Thyroid gland (tissue), 4 donors: Measurements from ENCODE around the gene CDH4. TPM values are rescaled to one million over a fixed set of nuclear protein-coding genes. Genes with fewer than 3 reads are reported as not detected.
"Not testable (repeated sequence)": the region's sequence is repeated elsewhere in the genome, so short reads cannot be mapped to it uniquely, and the experiment has no call there.

ENCODE experiments used
- DNase-seq, 2 donors: peaks; one replicate each; pipeline ENCODE4 v3.0.0-alpha.2; 2019
- H3K27ac ChIP-seq, 3 donors: fragments of 200-600 bp; sonication (generic); 1 replicate in 2 of 3; 2 replicates in 1 of 3; pipeline ENCODE4 v1.5.1; 2016 to 2019; ENCODE audit warnings: mild to moderate bottlenecking in 1 of 3, moderate library complexity in 1 of 3
- H3K27me3 ChIP-seq: fragments of 200-600 bp; sonication (generic); one replicate; pipeline ENCODE4 v1.5.1; 2019
- H3K36me3 ChIP-seq, 2 donors: fragments of 200-600 bp; sonication (generic); one replicate each; pipeline ENCODE4 v1.5.1; 2016 to 2019
- H3K4me1 ChIP-seq, 2 donors: fragments of 200-600 bp; sonication (generic); one replicate each; pipeline ENCODE4 v1.5.1; 2017 to 2019
- H3K4me3 ChIP-seq, 3 donors: fragments of 200-600 bp; sonication (generic); replicated peaks in 1 of 3; 1 replicate in 2 of 3; 2 replicates in 1 of 3; pipeline ENCODE4 v1.5.1; 2016; ENCODE audit warnings: mild to moderate bottlenecking in 1 of 3
- H3K9me3 ChIP-seq: fragments of 200-600 bp; sonication (generic); one replicate; pipeline ENCODE4 v1.5.1; 2017
- CTCF ChIP-seq, 6 experiments: fragments of 200-600 bp in 3 of 6; fragments of 450-650 bp in 3 of 6; sonication (generic) in 3 of 6; IDR thresholded peaks; one replicate each; pipeline ENCODE4 v1.5.1; 2016 to 2019; ENCODE audit warnings: antibody characterized with exemption in 6 of 6, mild to moderate bottlenecking in 2 of 6, inconsistent platforms in 1 of 6, moderate library complexity in 1 of 6
- POLR2A ChIP-seq, 2 donors: fragments of 450-650 bp; IDR thresholded peaks; one replicate each; pipeline ENCODE4 v1.6.1; 2017; ENCODE audit warnings: antibody characterized with exemption in 2 of 2, mild to moderate bottlenecking in 2 of 2, moderate library complexity in 1 of 2
- WGBS, 2 donors: methylation state at CpG; one replicate each; pipeline ENCODE4 v1.1.5; 2017; 5-methylcytosine and 5-hydroxymethylcytosine counted together
- intact Hi-C: fragments of 100-400 bp; cut with DNase I; formaldehyde crosslinking; loops from one replicate; pipeline ENCODE4 v1.15.1; 2023
- total RNA-seq, 4 donors: library from RNA; depleted of rRNA; stranded (reverse); fragments of >200 nt; gene quantifications; one replicate each; pipeline ENCODE4 v1.2.3, GENCODE V29; 2016

Gene CDH4
- total RNA-seq, 4 donors from 2014 or later = 0.22 to 0.29 (median 0.29) TPM; not detected in 1

- intact Hi-C loops = no loop called here
- Histone ChIP-seq H3K4me1 (no peaks in the 10 kb centered on the region), H3K9me3 (no peaks in the 10 kb centered on the region), H3K36me3 (no peaks in the 10 kb centered on the region), H3K4me3 (no peak overlapping the region), H3K27ac (no peak overlapping the region), H3K27me3 (no peaks in the 10 kb centered on the region)
- DNase-seq = no peak
- TF ChIP-seq POLR2A (IDR thresholded peaks at IDR 0.05) = no peak
- no peak for TF ChIP-seq CTCF (IDR thresholded peaks at IDR 0.05)
- 82 to 89% methylated on average over 7 of the region's 7 CpGs for WGBS, 2 donors
These were observed 147.4 kb downstream of the CDH4 start for GRCh38 chr20:61399433-61399832.

- intact Hi-C loops = no loop called here
- TF ChIP-seq CTCF (IDR thresholded peaks at IDR 0.05) (no peak), POLR2A (IDR thresholded peaks at IDR 0.05) (no peak)
- WGBS, 2 donors = 84 to 92% methylated on average over 8 of the region's 8 CpGs
These were observed 148.4 kb downstream of the CDH4 start for GRCh38 chr20:61400499-61400898.

GRCh38 chr20:61404303-61404702 lies 152.2 kb downstream of the CDH4 start:
- 79 to 82% methylated on average over 11 of the region's 11 CpGs for WGBS, 2 donors
- no peak for DNase-seq
- H3K4me3 ChIP-seq = no peak overlapping the region
- H3K36me3 ChIP-seq = no peaks in the 10 kb centered on the region
- no peaks in the 10 kb centered on the region for H3K9me3 ChIP-seq
- H3K27ac ChIP-seq = no peak overlapping the region
- H3K27me3 ChIP-seq = no peaks in the 10 kb centered on the region
- H3K4me1 ChIP-seq = no peaks in the 10 kb centered on the region
- TF ChIP-seq CTCF (IDR thresholded peaks at IDR 0.05) (no peak), POLR2A (IDR thresholded peaks at IDR 0.05) (no peak)
- intact Hi-C loops = no loop called here

More at GRCh38 chr20:61400499-61400898, 148.4 kb downstream of the CDH4 start:
- Histone ChIP-seq H3K27me3 (no peaks in the 10 kb centered on the region), H3K9me3 (no peaks in the 10 kb centered on the region), H3K4me3 (no peak overlapping the region), H3K36me3 (no peaks in the 10 kb centered on the region), H3K27ac (no peak overlapping the region), H3K4me1 (no peaks in the 10 kb centered on the region)
- DNase-seq = no peak

GRCh38 chr20:61405007-61405406 lies 152.9 kb downstream of the CDH4 start:
- Histone ChIP-seq H3K36me3 (no peaks in the 10 kb centered on the region), H3K27me3 (no peaks in the 10 kb centered on the region), H3K9me3 (no peaks in the 10 kb centered on the region), H3K27ac (no peak overlapping the region), H3K4me1 (no peaks in the 10 kb centered on the region), H3K4me3 (no peak overlapping the region)
- intact Hi-C loops = no loop called here
- TF ChIP-seq POLR2A (IDR thresholded peaks at IDR 0.05) (no peak), CTCF (IDR thresholded peaks at IDR 0.05) (no peak)
- no peak for DNase-seq
- WGBS, 2 donors = 93 to 95% methylated on average over 14 of the region's 14 CpGs

- H3K27ac ChIP-seq, intact Hi-C loops, DNase-seq, H3K27me3 ChIP-seq, H3K9me3 ChIP-seq, H3K4me1 ChIP-seq, H3K4me3 ChIP-seq, H3K36me3 ChIP-seq: not testable (repeated sequence)
- WGBS, 2 donors = 93 to 94% methylated on average over 8 of the region's 8 CpGs
These were observed 154.7 kb downstream of the CDH4 start for GRCh38 chr20:61406773-61407172.

GRCh38 chr20:61407561-61407960 lies 155.5 kb downstream of the CDH4 start:
- H3K4me3 ChIP-seq = no peak overlapping the region
- H3K9me3 ChIP-seq = no peaks in the 10 kb centered on the region
- TF ChIP-seq POLR2A (IDR thresholded peaks at IDR 0.05) = no peak
- TF ChIP-seq CTCF (IDR thresholded peaks at IDR 0.05) = no peak
- H3K27ac ChIP-seq = no peak overlapping the region
- no peaks in the 10 kb centered on the region for H3K4me1 ChIP-seq
- H3K27me3 ChIP-seq = no peaks in the 10 kb centered on the region
- H3K36me3 ChIP-seq = no peaks in the 10 kb centered on the region
- intact Hi-C loops = no loop called here
- WGBS, 2 donors = 71 to 74% methylated on average over 6 of the region's 6 CpGs
- DNase-seq = no peak
